ENCODE results near the gene UNC13A.
"Not testable (repeated sequence)": the region's sequence is repeated elsewhere in the genome, so short reads cannot be mapped to it uniquely, and the experiment has no call there.

The UNC13A gene

DNA sequence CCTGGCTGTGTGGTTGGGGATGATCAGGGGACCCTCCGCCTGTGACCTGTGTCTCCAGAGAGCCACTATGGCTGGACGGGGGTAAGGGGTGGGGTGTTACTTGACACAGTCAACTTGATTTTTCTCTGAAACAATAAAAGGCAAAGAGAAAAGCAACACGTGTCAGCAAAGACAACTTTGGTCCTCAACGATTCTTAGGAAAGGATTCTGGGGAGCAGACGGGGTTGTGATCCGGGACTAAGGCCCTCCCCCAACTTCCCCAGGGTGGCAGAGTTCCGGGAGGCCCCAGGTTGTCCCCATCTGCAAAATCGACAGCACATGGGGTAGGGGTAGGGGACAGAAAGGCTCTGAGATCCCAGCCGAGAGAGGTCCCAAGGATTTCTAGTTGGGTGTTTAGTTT, 86.5 kb downstream of the UNC13A start:
- DNase-seq, result no peak

DNA sequence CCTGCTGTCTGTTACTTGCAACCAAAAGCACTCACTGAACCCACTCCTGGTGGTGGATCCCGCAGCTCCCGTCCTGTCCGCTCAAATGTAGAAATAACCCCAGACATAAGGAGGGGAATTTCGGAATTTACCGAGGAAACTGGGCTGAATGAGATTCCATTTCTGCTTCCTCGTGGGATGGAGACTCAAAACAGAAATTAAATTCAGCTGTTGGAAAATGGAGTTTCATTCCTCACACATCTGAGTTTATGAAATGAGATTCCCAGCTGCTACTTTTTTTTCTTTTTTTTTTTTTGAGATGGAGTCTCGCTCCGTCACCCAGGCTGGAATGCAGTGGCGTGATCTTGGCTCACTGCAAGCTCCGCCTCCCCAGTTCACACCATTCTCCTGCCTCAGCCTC, 88.4 kb downstream of the UNC13A start:
- no peak for DNase-seq

DNA sequence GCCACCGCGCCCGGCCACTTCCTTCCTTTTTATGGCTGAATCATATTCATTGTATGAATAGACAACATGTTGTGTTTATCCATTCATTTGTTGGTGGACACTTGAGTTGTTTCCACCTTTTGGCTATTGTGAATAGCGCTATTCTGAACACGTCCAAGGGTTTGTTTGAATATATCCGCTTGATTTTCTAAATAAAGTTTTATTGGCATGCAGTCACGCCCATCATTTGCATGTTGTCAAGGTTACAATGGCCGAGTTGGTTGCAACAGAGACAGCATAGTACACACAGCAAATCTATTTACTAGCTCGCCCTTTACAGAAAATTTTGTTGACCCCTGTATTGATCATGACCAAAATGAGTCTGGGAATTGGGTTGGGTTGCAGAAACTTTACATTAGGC, 89.2 kb downstream of the UNC13A start:
- no peak for DNase-seq

DNA sequence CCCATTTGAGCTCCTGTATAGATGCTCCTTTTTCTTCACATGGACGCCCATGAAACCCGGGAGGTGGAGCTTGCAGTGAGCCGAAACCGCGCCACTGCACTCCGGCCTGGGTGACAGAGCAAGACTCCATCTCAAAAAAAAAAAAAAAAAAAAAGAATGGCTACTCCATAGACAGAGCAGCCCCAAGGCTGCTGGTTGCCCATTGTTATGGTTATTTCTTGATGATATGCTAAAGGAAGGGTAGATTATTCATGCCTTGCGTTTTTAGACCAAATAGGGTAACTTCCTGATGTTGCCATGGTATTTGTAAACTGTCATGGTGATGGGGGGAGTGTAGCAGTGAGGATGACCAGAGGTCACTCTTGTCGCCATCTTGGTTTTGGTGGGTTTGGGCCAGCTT, 90.1 kb downstream of the UNC13A start:
- DNase-seq, result not testable (repeated sequence)

DNA sequence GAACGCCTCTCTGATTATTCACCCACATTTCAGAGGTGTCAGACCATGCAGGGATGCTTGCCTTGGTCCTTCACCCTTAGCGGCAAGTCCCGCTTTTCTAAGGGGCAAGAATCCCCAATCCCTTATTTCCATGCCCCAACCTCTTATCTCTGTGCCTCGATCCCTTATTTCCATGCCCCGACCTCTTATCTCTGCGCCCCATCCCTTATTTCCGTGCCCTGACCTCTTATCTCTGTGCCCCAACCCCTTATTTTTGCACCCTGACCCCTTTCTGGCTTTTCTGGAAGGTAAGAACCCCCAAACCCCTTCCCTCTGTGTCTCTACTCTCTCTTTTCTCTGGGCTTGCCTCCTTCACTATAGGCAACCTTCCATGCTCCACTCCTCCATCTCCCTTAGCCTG, 93.9 kb downstream of the UNC13A start:
- DNase-seq, result not testable (repeated sequence)

DNA sequence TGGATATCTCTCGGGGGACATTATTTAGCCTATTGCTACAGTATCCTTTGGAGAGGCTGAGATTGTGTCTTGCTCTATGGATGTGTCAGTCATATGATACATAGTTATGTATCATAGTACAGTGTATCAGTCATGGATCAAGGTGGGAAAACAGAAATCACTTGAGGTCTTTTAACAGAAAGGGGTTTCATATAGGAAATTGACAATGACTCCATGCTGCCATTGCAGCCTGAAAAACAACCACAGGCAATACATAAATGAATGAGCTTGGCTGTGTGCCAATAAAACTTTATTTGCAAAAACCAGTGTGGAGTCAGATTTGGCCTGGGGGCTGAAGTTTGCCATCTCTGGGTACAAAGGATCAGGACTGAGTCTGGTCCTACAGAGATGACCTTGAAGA, 97.3 kb downstream of the UNC13A start:
- no peak for DNase-seq

DNA sequence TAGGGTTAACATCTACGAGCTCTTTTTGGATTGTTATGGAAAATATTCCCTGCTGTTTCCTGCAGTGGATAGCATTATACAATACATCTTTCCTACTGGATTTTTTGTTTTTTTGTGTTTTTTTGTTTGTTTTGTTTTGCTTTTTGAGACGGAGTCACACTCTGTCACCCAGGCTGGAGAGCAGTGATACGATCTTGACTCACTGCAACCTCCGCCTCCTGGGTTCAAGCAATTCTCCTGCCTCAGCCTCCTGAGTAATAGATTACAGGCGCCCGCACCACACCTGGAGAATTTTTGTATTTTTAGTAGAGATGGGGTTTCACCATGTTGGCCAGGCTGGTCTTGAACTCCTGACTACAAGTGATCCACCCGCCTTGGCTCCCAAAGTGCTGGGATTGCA, 102.8 kb downstream of the UNC13A start:
- DNase-seq, result not testable (repeated sequence)

DNA sequence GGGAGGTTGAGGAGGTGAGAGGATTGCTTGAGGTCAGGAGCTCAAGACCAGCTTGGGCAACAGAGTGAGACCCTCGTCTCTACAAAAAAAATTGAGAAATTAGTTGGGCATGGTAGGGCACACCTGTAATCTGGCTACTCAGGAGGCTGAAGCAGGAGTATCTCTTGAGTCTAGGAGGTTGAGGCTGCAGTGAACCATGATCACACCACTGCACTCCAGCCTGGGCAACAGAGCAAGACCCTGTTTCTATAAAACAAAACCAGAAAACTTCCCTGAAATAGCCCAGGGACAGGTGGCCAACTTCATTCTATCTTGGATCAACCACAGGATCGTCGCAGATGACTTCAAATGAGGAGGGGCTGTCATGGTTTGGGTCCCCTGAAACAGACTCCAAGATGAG, 104.0 kb downstream of the UNC13A start:
- no peak for DNase-seq

DNA sequence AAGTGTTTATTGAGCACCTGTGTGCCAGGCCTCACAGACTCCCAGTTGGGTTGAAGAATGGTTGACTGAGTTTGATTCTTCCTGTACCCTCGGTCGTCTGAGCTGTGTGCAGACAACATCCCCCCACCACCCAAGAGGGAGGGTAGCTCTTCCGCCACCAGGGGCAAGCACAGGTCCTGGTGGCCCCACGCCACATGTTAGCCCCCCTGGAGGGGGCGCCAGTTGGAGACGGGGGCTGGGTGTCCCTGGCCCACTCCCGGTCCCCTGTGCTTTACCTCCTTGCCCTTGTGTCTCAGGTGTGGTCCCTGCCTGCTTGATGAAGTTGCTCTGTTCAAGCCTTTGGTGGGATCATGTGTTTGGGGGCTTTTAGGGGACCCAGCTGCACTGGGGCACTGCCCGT, 105.5 kb downstream of the UNC13A start:
- DNase-seq, result no peak

DNA sequence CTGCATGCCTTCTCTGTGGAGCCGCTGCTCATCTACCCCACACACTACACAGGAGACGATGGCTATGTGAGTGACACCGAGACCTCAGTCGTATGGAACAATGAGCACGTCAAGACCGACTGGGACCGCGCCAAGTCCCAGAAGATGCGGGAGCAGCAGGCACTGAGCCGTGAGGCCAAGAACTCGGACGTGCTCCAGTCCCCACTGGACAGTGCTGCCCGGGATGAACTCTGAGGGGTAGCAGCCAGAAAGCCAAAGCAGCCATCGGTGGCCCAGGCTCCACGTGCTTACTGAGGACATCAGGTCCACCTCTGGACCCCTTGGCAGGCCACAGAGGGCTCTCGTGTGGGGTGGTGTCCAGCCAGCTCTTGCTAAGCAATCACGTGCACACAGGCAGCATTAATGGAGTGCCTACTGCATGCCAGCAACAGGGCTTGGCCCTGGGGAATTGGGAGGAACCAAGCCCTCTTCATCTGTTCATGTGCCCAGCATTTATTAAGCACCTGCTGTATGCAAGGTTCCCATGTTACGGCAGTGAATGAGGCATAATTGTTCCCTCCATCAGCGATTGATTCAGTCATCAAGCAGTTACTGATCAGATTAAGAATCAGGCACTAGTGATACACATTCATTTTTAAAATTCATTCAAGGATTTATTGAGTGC, 106.8 kb downstream of the UNC13A start:
- no peak for DNase-seq

DNA sequence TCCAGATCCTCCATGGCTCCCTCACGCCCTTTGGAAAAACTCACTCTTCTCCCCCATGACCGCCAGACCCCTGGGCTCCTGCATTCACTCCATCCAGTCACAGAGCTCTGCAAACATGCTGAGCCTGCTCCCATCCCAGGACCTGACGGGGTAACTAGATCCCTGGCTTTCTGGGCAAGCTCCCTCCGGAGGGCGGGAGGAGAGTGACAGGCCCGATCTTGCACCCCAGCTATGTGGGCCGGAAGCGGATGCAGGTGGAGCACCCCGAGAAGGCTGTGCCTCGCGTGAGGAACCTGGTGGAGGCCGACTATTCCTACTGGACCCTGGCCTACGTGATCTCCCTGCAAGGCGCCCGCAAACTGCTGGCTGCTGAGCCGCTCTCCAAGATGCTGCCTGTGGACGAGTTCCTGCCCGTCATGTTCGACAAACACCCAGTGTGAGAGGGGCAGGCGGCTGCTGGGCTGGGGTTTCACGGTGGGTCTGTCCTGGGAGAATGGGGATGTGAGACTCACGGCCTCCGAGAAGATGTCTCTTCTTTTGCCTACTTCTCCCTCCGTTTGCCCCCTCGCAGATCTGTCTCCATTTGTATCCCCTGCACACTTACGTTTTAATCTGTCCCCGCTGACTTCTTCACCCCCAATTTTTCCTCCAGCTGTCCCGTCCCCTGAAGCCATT, 107.5 kb downstream of the UNC13A start:
- no peak for DNase-seq

DNA sequence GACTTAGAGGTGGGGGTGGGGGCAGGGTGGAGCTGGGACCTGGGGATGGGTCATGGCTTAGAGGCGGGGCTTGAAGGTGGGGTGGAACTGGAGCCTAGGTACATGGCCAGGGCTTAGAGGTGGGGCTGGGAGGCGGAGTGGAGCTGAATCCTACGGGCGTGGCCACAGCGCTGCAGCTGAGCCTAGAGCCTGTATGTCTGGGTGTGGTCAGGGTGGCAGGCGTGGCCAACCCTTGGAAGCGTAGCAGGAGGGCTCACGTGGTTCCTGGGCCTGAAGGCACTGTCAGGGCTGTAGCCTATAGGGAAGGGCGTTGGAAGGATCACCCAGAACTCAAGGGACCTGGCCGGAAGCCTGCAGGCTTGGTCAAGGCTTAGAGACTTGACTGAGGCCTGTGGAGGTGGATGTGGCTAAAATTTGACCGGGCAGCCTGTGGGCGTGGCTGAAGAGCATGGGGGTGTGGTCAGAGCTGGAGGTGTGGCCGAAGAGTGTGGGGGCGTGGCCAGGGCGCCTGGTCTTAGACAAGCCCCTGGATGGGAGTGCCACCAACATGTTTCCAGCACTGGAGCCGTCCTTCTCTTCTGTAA, 108.4 kb downstream of the UNC13A start:
- DNase-seq, result peak; percentile 39

DNA sequence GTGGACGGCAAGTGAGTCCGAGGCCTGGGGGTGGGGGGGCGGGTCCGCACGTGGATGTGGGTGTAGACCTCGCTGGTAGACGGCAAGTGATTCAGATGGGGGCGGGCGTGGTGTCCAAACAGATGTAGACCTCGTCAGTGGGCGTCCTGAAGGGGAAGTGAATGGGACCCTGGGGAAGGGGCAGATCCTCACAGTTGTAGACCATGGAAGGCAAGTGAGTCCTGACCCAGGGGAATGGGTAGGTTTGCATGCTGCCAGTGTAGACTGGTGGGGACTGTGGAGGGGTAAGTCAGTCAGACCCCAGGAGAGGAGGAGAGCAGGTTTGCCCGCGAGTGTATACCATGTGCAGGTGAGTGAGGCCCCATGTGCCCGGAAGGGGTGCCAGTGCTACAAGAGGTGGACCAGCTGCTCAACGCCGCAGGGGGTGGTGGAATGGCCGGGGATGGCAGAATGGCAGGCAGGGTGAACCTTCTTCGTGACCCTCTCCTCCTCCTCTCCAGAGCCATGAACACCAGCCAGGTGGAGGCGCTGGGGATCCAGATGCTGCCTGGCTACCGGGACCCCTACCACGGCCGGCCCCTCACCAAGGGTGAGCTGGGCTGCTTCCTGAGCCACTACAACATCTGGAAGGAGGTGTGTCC, 110.6 kb downstream of the UNC13A start:
- no peak for DNase-seq

DNA sequence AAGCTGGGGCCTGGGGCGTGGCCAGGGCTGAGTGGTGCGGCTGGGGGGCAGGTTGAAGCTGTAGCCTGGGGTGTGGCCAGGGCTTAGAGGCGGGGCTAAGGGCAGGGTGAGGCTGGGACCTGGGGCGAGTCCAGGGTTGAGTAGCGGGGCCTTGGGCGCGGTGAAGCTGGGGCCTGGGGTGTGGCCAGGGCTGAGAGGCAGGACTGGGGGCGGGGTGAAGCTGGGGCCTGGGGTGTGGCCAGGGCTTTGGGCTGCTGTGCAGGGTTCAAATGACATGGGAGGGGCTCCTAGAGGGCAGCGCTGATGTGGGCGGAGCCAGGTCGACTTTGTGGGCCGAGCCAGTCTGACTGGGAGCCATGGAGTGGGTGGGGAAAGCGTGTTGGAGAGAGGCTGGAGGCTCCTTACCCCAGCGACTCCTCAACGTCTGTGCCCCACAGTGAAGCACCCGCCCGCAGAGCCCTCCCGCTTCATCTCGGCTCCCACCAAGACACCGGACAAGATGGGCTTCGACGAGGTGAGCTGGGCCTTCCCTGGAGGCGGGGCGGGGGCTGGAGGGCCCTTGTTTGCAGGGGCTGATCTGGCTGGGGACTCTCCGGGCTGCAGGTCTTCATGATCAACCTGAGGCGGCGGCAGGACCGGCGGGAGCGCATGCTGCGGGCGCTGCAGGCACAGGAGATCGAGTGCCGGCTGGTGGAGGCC, 111.2 kb downstream of the UNC13A start:
- DNase-seq, result peak; percentile 72

DNA sequence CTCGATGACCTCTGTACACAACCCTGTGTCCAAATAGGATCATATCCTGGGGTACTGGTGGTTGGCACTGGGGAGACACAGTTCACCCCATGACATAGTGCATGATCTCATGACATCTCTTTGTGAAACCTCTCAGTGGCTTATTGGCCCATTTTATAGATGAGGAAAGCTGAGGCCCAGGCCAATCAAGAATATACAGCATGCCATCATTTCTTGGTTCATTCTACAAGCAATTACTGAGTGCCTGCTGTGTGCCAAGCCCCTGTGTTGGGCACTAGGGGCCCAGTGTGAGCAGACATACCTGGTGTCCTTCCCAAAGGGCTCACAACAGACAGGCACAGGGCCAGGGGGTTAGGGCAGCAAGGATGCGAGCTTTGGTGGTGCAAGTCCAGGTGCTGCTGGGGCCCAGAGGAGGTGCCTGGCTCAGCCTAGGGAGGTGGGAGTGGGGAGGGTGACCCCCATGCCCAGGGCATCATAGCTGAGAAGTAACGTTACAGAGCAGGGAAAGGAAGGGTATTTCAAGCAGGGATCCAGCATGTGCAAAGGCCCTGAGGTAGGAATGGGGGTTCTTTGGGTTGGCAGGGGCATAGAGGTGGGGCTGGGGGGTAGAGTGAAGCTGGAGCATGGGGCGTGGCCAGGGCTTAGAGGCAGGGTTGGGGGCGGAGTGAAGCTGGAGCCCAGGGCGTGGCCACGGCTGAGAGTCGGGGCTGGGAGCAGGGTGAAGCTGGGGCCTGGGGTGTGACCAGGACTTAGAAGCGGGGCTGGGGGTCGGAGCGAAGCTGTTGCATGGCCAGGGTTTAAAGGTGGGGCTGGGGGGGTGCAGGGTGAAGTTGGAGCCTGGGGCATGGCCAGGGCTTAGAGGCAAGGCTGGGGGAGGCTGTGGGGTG, 112.0 kb downstream of the UNC13A start:
- DNase-seq, result peak; percentile 35

DNA sequence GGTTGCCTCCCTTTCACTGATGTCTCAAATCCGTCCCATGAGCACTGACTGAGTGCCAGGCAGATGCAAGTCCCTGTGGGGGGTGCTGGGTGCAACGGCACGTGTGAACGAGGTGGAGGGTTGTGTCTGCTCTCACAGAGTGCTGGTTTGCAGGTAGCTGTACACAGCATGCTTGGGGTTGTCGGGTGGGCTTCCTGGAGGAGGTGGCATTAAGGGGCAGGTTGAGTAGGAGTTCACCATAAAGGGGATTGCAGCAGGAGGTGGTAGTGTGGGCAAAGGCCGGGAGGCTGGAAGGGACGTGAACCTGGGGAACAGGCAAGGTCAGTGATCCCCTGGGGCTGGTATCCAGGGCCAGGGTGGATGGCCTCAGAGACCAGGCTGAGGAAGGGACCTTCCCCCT, 115.5 kb downstream of the UNC13A start:
- no peak for DNase-seq

DNA sequence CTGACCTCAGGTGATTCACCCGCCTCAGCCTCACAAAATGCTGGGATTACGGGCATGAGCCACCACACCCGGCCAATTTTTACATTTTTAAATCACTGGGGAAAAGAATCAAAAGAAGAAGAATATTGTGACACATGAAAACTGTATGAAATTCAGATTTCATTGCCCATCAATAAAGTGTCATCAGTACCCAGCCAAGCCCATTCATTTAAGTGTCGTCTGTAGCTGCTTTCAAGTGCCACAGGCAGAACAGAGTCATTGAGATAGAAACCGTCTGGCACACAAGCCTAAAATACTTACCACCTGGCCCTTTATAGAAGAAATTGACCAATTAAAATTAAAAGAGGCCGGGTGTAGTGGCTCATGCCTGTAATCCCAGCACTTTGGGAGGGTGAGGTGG, 117.4 kb downstream of the UNC13A start:
- DNase-seq, result no peak

DNA sequence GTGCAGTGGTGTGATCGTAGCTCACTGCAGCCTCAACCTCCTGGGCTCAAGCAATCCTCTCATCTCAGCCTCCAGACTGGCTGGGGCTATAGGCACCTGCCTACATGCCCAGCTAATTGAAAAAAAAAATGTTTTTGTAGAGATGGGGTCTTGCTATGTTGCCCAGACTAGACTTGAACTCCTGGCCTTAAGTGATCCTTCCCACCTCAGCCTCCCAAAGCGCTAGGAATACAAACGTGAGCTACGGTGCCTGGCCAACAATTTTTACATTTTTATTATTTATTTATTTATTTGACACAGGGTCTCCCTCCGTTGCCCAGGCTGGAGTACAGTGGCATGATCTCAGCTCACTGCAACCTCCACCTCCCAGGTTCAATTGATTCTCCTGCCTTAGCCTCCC, 117.9 kb downstream of the UNC13A start:
- not testable (repeated sequence) for DNase-seq

DNA sequence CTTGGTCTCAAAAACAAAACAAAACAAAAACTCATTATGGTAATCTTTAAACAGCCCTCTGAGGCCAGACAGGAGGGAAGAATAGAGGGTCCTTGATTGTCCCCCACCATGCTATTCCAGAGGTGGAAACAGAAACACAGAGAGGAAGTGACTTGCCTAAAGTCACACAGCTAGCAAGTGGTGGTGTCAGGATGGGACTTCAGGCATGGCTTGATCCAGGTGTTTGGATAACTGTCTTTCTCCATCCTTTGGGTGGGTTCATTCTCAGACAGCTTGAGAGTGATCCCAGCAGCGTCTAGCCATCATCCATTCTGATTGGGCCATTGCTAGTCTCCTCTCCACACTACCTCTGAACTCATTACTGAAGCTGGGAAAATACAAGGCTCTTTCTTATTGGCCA, 120.2 kb downstream of the UNC13A start:
- no peak for DNase-seq

DNA sequence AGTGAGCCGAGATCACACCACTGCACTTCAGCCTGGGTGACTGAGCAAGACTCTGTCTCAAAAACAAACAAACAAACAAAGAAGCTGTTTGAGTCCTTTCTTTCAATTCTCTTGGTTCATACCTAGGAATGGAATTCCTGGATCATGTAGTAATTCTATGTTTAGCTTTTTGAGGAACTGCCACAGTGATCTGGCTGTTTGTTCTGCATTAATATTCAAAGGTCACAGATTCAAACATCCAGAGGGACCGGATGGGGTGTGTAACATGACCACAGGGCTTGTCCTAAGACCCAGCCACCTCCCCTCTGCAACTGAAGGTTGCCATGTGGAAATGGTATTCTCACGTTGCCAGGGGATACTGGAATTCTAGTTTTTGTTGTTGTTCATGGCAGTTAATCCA, 122.5 kb downstream of the UNC13A start:
- no peak for DNase-seq

DNA sequence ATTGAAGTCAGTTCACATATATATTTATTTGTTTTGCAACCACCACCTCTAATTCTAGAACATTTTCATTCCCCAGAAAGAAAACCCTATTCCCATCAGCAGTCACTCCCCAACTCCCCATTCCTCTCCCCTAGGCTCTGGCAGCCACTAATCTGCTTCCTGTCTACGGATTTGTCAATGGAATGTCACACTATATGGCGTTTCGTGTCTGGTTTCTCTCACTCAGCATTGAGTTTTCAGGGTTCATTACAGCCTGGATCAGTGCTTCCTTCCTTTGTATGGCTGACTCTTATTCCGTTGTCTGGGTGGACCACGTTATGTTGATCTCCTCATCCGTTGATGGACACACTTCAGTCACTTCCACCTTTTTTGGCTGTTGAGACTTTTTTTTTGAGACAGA, 123.4 kb downstream of the UNC13A start:
- DNase-seq, result no peak

DNA sequence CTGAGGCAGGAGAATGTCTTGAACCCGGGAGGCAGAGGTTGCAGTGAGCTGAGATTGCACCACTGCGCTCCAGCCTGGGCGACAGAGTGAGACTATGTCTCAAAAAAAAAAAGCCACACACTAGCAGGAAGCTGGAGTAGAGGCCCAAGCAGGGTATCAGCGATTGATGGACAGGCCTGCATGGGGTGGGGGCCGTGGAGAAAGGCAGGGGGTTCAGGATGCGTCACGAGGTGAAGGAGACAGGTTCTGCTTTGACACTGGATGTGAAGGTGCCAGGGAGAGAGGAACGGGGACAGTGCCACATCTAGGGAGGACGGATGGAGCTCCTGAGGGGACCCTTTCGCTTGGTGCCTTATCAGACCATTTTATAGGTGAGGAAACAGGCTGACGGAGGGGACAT, 125.6 kb downstream of the UNC13A start:
- no peak for DNase-seq
